PFSK-1 (cell line): ENCODE results near the gene POU3F1.

Experiments used
- FOXP2 ChIP-seq: optimal IDR thresholded peaks from 2 replicates; pipeline ENCODE3; 2011; ENCODE audit warnings: borderline replicate concordance, control low read depth, inconsistent platforms; ENCODE audit not compliant: insufficient read depth; ENCODE audit errors: extremely low read length, extremely low read depth
- POLR2AphosphoS5 ChIP-seq: IDR thresholded peaks from 2 replicates; pipeline ENCODE4 v1.6.1; 2012; ENCODE audit warnings: low read depth, mild to moderate bottlenecking, control low read depth, low read length, moderate library complexity

DNA sequence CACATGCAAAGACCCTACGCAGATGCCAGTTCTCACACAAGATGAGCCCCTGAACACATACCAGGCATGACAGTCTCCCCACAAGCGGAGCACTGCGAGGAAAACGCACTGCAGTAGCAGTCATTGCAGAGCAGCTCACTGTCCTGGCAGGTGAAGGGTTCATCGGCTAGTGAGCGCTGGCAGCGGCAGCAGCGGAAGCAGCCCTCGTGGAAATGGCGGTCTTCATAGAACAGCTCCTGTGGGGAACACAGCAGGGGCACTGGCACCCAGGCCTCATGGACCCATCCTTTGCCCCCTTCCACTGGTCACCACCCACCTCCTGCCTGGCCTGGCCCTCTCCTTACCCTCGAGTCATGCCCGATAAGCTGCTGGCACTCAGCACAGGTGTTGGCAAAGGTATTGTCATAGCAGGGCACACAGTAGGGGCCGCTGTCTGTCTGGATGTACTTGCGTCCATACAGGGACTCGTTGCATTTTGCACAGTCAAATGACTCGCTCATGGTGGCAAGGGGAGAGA is 47.6 kb downstream of the POU3F1 start:
- no peak for TF ChIP-seq POLR2AphosphoS5
- no peak for TF ChIP-seq FOXP2
